Measurements from ENCODE around the gene PDE1C. TPM values are rescaled to one million over a fixed set of nuclear protein-coding genes. Genes with fewer than 3 reads are reported as not detected.
"Not testable (repeated sequence)": the region's sequence is repeated elsewhere in the genome, so short reads cannot be mapped to it uniquely, and the experiment has no call there.

Gene PDE1C
- total and polyA plus RNA-seq, 4 experiments from 2014 or later = not detected

- Mint-ChIP-seq H3K4me3 (no peak overlapping the region), H3K9me3 (peaks cover 0 to 8% (median 4%) of the 10 kb centered on the region in 8 donors), H3K36me3 (no peaks in the 10 kb centered on the region), H3K27ac (no peak overlapping the region), H3K27me3 (no peaks in the 10 kb centered on the region), H3K4me1 (no peaks in the 10 kb centered on the region)
- Histone ChIP-seq H3K4me1 (ENCODE audit: insufficient read depth, low read length) (no peaks in the 10 kb centered on the region), H3K9me3 (ENCODE audit: control insufficient read depth in 1 of 2, low read length in 2 of 2) (no peaks in the 10 kb centered on the region), H3K27me3 (ENCODE audit: insufficient read depth, low read length) (no peaks in the 10 kb centered on the region), H3K27ac (ENCODE audit: low read depth, low read length) (no peak overlapping the region), H3K4me3 (ENCODE audit: low read length in 2 of 2) (no peak overlapping the region), H3K36me3 (ENCODE audit: insufficient read depth, low read length) (no peaks in the 10 kb centered on the region)
- POLR2A ChIA-PET (ENCODE audit: partially characterized antibody) = no interaction called here
- intact Hi-C loops (cut with micrococcal nuclease) = no loop called here
- CTCF ChIA-PET (ENCODE audit: partially characterized antibody) = no interaction called here
- DNase-seq = no peak
Measured at GRCh38 chr7:31855530-31855929, 214.7 kb downstream of the PDE1C start.

GRCh38 chr7:31853380-31853779 lies 216.8 kb downstream of the PDE1C start:
- Histone ChIP-seq H3K9me3 (ENCODE audit: control insufficient read depth in 1 of 2, low read length in 2 of 2) (no peaks in the 10 kb centered on the region), H3K36me3 (ENCODE audit: insufficient read depth, low read length) (no peaks in the 10 kb centered on the region), H3K27ac (ENCODE audit: low read depth, low read length) (no peak overlapping the region), H3K4me3 (ENCODE audit: low read length in 2 of 2) (no peak overlapping the region), H3K27me3 (ENCODE audit: insufficient read depth, low read length) (no peaks in the 10 kb centered on the region), H3K4me1 (ENCODE audit: insufficient read depth, low read length) (no peaks in the 10 kb centered on the region)
- no peak overlapping the region for H3K4me3 Mint-ChIP-seq
- no peaks in the 10 kb centered on the region for H3K27me3 Mint-ChIP-seq
- DNase-seq = no peak
- no peaks in the 10 kb centered on the region for H3K4me1 Mint-ChIP-seq
- CTCF ChIA-PET (ENCODE audit: partially characterized antibody) = no interaction called here
- no peaks in the 10 kb centered on the region for H3K36me3 Mint-ChIP-seq
- H3K27ac Mint-ChIP-seq = no peak overlapping the region
- intact Hi-C loops (cut with micrococcal nuclease) = no loop called here
- peaks cover 2 to 8% (median 4%) of the 10 kb centered on the region in 8 donors for H3K9me3 Mint-ChIP-seq
- POLR2A ChIA-PET (ENCODE audit: partially characterized antibody) = no interaction called here

DNA sequence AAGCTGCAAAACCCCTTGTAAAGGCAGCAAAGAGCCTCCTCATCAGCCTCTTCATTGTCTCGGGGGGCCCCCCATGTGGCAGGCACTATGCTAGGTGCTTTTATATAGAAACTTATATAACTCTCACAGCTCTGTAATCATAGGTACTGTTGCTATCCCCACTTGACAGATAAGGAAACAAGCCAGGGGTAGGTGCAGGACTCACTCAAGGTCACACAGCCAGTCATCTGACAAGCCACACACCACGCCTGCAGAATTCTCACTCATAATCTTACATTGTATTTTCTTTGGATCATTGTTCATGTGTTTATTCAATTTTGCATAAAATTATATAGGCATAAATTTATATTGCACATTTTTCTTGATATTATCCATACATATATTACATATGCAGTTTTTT lies 217.7 kb downstream of the PDE1C start:
- Mint-ChIP-seq H3K4me3 (no peak overlapping the region), H3K36me3 (no peaks in the 10 kb centered on the region), H3K27me3 (no peaks in the 10 kb centered on the region), H3K4me1 (no peaks in the 10 kb centered on the region), H3K27ac (no peak overlapping the region), H3K9me3 (peaks cover 2 to 12% (median 3%) of the 10 kb centered on the region in 8 donors)
- Histone ChIP-seq H3K27me3 (ENCODE audit: insufficient read depth, low read length) (no peaks in the 10 kb centered on the region), H3K4me1 (ENCODE audit: insufficient read depth, low read length) (no peaks in the 10 kb centered on the region), H3K4me3 (ENCODE audit: low read length in 2 of 2) (no peak overlapping the region), H3K27ac (ENCODE audit: low read depth, low read length) (no peak overlapping the region), H3K36me3 (ENCODE audit: insufficient read depth, low read length) (no peaks in the 10 kb centered on the region), H3K9me3 (ENCODE audit: control insufficient read depth in 1 of 2, low read length in 2 of 2) (no peaks in the 10 kb centered on the region)
- POLR2A ChIA-PET (ENCODE audit: partially characterized antibody) = no interaction called here
- no peak for DNase-seq
- CTCF ChIA-PET (ENCODE audit: partially characterized antibody) = no interaction called here
- intact Hi-C loops (cut with micrococcal nuclease) = no loop called here

DNA sequence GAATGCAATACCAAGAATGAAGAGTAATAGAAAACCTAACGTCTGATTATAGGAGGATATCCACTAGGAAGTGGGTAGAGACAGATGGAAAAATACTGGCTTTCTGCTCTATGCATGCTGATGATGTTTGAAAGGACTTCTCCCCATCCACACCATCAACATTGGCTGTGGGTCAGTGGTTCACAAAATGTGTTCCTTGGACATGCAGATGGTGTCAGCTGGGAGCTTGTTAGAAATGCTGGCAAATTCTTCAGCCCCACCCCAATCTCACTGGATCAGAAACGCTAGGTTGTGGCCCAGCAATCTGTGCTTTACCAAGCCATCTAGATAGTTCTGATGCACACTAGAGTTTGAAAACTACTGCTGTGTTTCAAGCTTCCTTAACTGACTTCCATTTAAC lies 219.1 kb downstream of the PDE1C start:
- CTCF ChIA-PET (ENCODE audit: partially characterized antibody) = no interaction called here

GRCh38 chr7:31850601-31851000 lies 219.6 kb downstream of the PDE1C start:
- H3K27me3 ChIP-seq (ENCODE audit: insufficient read depth, low read length) = no peaks in the 10 kb centered on the region
- no peak overlapping the region for H3K4me3 Mint-ChIP-seq
- H3K4me3 ChIP-seq (ENCODE audit: low read length in 2 of 2) = no peak overlapping the region
- no peak overlapping the region for H3K27ac Mint-ChIP-seq
- no peaks in the 10 kb centered on the region for H3K9me3 ChIP-seq (ENCODE audit: control insufficient read depth in 1 of 2, low read length in 2 of 2)
- ChIA-PET CTCF (ENCODE audit: partially characterized antibody) (interaction anchor here (0.7 kb wide), 1 partner anchor 34 kb away, joined by 3 read pairs; no protein-coding TSS in a partner anchor), POLR2A (ENCODE audit: partially characterized antibody) (no interaction called here)
- no peaks in the 10 kb centered on the region for H3K36me3 ChIP-seq (ENCODE audit: insufficient read depth, low read length)
- intact Hi-C loops (cut with micrococcal nuclease) = no loop called here
- no peaks in the 10 kb centered on the region for H3K36me3 Mint-ChIP-seq
- no peak overlapping the region for H3K27ac ChIP-seq (ENCODE audit: low read depth, low read length)
- H3K4me1 ChIP-seq (ENCODE audit: insufficient read depth, low read length) = no peaks in the 10 kb centered on the region
- DNase-seq = no peak
- H3K9me3 Mint-ChIP-seq = peaks cover 0 to 12% (median 3%) of the 10 kb centered on the region in 8 donors
- no peaks in the 10 kb centered on the region for H3K4me1 Mint-ChIP-seq
- H3K27me3 Mint-ChIP-seq = no peaks in the 10 kb centered on the region

More for the DNA sequence above, 219.1 kb downstream of the PDE1C start:
- H3K27ac ChIP-seq (ENCODE audit: low read depth, low read length) = no peak overlapping the region
- intact Hi-C loops (cut with micrococcal nuclease) = no loop called here
- DNase-seq = no peak
- no peaks in the 10 kb centered on the region for H3K27me3 ChIP-seq (ENCODE audit: insufficient read depth, low read length)
- Mint-ChIP-seq H3K27ac (no peak overlapping the region), H3K36me3 (no peaks in the 10 kb centered on the region), H3K4me1 (no peaks in the 10 kb centered on the region), H3K27me3 (no peaks in the 10 kb centered on the region), H3K9me3 (peaks cover 0 to 12% (median 3%) of the 10 kb centered on the region in 8 donors), H3K4me3 (no peak overlapping the region)
- no peak overlapping the region for H3K4me3 ChIP-seq (ENCODE audit: low read length in 2 of 2)
- H3K4me1 ChIP-seq (ENCODE audit: insufficient read depth, low read length) = no peaks in the 10 kb centered on the region
- H3K9me3 ChIP-seq (ENCODE audit: control insufficient read depth in 1 of 2, low read length in 2 of 2) = no peaks in the 10 kb centered on the region
- H3K36me3 ChIP-seq (ENCODE audit: insufficient read depth, low read length) = no peaks in the 10 kb centered on the region
- POLR2A ChIA-PET (ENCODE audit: partially characterized antibody) = no interaction called here

- no peak overlapping the region for H3K4me3 Mint-ChIP-seq
Measured at GRCh38 chr7:31850066-31850465, 220.1 kb downstream of the PDE1C start.

GRCh38 chr7:31835471-31835870 lies 234.7 kb downstream of the PDE1C start:
- H3K9me3 Mint-ChIP-seq = peaks cover 3 to 14% (median 9%) of the 10 kb centered on the region in 8 donors
- H3K9me3 ChIP-seq (ENCODE audit: control insufficient read depth in 1 of 2, low read length in 2 of 2) = no peaks in the 10 kb centered on the region
- no peaks in the 10 kb centered on the region for H3K36me3 ChIP-seq (ENCODE audit: insufficient read depth, low read length)
- no peak overlapping the region for H3K4me3 Mint-ChIP-seq
- H3K27ac Mint-ChIP-seq = no peak overlapping the region
- H3K4me3 ChIP-seq (ENCODE audit: low read length in 2 of 2) = no peak overlapping the region
- no peaks in the 10 kb centered on the region for H3K27me3 ChIP-seq (ENCODE audit: insufficient read depth, low read length)
- no peaks in the 10 kb centered on the region for H3K4me1 Mint-ChIP-seq
- H3K27ac ChIP-seq (ENCODE audit: low read depth, low read length) = no peak overlapping the region
- no peaks in the 10 kb centered on the region for H3K36me3 Mint-ChIP-seq
- intact Hi-C loops (cut with micrococcal nuclease) = no loop called here
- ChIA-PET POLR2A (ENCODE audit: partially characterized antibody) (no interaction called here), CTCF (ENCODE audit: partially characterized antibody) (no interaction called here)
- DNase-seq = no peak
- no peaks in the 10 kb centered on the region for H3K4me1 ChIP-seq (ENCODE audit: insufficient read depth, low read length)
- H3K27me3 Mint-ChIP-seq = no peaks in the 10 kb centered on the region

More at GRCh38 chr7:31850066-31850465, 220.1 kb downstream of the PDE1C start:
- Histone ChIP-seq H3K9me3 (ENCODE audit: control insufficient read depth in 1 of 2, low read length in 2 of 2) (no peaks in the 10 kb centered on the region), H3K4me3 (ENCODE audit: low read length in 2 of 2) (no peak overlapping the region), H3K27me3 (ENCODE audit: insufficient read depth, low read length) (no peaks in the 10 kb centered on the region), H3K27ac (ENCODE audit: low read depth, low read length) (no peak overlapping the region), H3K4me1 (ENCODE audit: insufficient read depth, low read length) (no peaks in the 10 kb centered on the region), H3K36me3 (ENCODE audit: insufficient read depth, low read length) (no peaks in the 10 kb centered on the region)
- no peaks in the 10 kb centered on the region for H3K36me3 Mint-ChIP-seq
- DNase-seq = no peak
- no peaks in the 10 kb centered on the region for H3K4me1 Mint-ChIP-seq
- intact Hi-C loops (cut with micrococcal nuclease) = no loop called here
- ChIA-PET POLR2A (ENCODE audit: partially characterized antibody) (no interaction called here), CTCF (ENCODE audit: partially characterized antibody) (interaction anchor here (0.7 kb wide), 1 partner anchor 35 kb away, joined by 3 read pairs; no protein-coding TSS in a partner anchor)
- no peaks in the 10 kb centered on the region for H3K27me3 Mint-ChIP-seq
- H3K27ac Mint-ChIP-seq = no peak overlapping the region
- H3K9me3 Mint-ChIP-seq = peaks cover 0 to 12% (median 3%) of the 10 kb centered on the region in 8 donors

- H3K4me3 ChIP-seq (ENCODE audit: low read length in 2 of 2); H3K27ac Mint-ChIP-seq; intact Hi-C loops (cut with micrococcal nuclease); H3K4me3 Mint-ChIP-seq; H3K36me3 Mint-ChIP-seq; H3K4me1 ChIP-seq (ENCODE audit: insufficient read depth, low read length); H3K9me3 ChIP-seq (ENCODE audit: control insufficient read depth in 1 of 2, low read length in 2 of 2); DNase-seq; POLR2A ChIA-PET (ENCODE audit: partially characterized antibody); CTCF ChIA-PET (ENCODE audit: partially characterized antibody); H3K27ac ChIP-seq (ENCODE audit: low read depth, low read length); H3K36me3 ChIP-seq (ENCODE audit: insufficient read depth, low read length); H3K4me1 Mint-ChIP-seq; H3K27me3 Mint-ChIP-seq; H3K27me3 ChIP-seq (ENCODE audit: insufficient read depth, low read length): not testable (repeated sequence)
- H3K9me3 Mint-ChIP-seq = peaks cover 6 to 14% (median 10%) of the 10 kb centered on the region in 8 donors
Measured at GRCh38 chr7:31833625-31834024, 236.6 kb downstream of the PDE1C start.
